ENCODE data around the gene ABHD2. TPM values are rescaled to one million over a fixed set of nuclear protein-coding genes. Genes with fewer than 3 reads are reported as not detected.

Gene ABHD2
- total and polyA plus RNA-seq, 9 of the 15 experiments (the other 6 are each of a cell fraction or from before 2014, with no cell fraction given): 16.9 to 99.8 (median 47.5) TPM

GRCh38 chr15:89175617-89176191, 87.4 kb downstream of the ABHD2 start:
- Histone ChIP-seq H2AFZ (ENCODE audit: low read depth, low read length) (no peak overlapping the region), H3K9ac (ENCODE audit: insufficient read depth in 1 of 2, low read depth in 2 of 2, low read length in 2 of 2) (no peak overlapping the region), H3K4me3 (no peak overlapping the region), H3K9me3 (replicated peaks; ENCODE audit: control insufficient read depth, insufficient read depth, low read depth, low read length) (no peaks in the 10 kb centered on the region), H3K27me3 (ENCODE audit: control insufficient read depth in 2 of 2, insufficient read depth in 2 of 2, low read length in 2 of 2) (no peaks in the 10 kb centered on the region), H4K20me1 (replicated peaks; ENCODE audit: control insufficient read depth, insufficient read depth, low read length) (no peaks in the 10 kb centered on the region), H3K79me2 (ENCODE audit: control insufficient read depth, insufficient read depth, low read length) (peaks cover 2% of the 10 kb centered on the region; the same call in 1 of the 3 replicates), H3K27ac (ENCODE audit: extremely low read depth, low read depth, low read length) (no peak overlapping the region), H3K9me1 (ENCODE audit: control insufficient read depth, insufficient read depth, low read length) (no peaks in the 10 kb centered on the region), H3K36me3 (ENCODE audit: control insufficient read depth, insufficient read depth, low read length) (peaks cover 80% of the 10 kb centered on the region), H3K4me1 (replicated peaks in 1 of 2; ENCODE audit: control insufficient read depth in 2 of 2, insufficient read depth in 2 of 2, low read length in 2 of 2) (no peaks in the 10 kb centered on the region), H3K4me2 (ENCODE audit: insufficient read depth, low read length) (no peak overlapping the region)
- intact Hi-C loops (cut with micrococcal nuclease): loop anchor here (5.0 kb wide), 2 partner anchors 143 to 278 kb away; partner anchors contain the start of gene HAPLN3
- no peak for ATAC-seq
- no TSS peak for BruUV-seq (replicated peaks)
- in situ Hi-C loops (cut with MboI): loop anchor here (5.0 to 10.0 kb wide), 2 partner anchors 118 to 291 kb away; no protein-coding TSS in a partner anchor
- ChIA-PET POLR2A (interaction anchor here (0.7 to 1.2 kb wide), 2 partner anchors 14 to 25 kb away, joined by 3 to 4 read pairs; no protein-coding TSS in a partner anchor), CTCF (ENCODE audit: low intra/inter-chr PET ratio) (no interaction called here)
- TF ChIP-seq, protein P1, sequence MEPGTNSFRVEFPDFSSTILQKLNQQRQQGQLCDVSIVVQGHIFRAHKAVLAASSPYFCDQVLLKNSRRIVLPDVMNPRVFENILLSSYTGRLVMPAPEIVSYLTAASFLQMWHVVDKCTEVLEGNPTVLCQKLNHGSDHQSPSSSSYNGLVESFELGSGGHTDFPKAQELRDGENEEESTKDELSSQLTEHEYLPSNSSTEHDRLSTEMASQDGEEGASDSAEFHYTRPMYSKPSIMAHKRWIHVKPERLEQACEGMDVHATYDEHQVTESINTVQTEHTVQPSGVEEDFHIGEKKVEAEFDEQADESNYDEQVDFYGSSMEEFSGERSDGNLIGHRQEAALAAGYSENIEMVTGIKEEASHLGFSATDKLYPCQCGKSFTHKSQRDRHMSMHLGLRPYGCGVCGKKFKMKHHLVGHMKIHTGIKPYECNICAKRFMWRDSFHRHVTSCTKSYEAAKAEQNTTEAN (CRISPR knock-in tag; IDR thresholded peaks at IDR 0.05): no peak
- TF ChIP-seq JUN (IDR thresholded peaks at IDR 0.05; ENCODE audit: borderline replicate concordance, low read depth, low read length) (no peak), JUN (CRISPR knock-in tag; IDR thresholded peaks at IDR 0.05; ENCODE audit: borderline replicate concordance) (no peak), NFIC (IDR thresholded peaks at IDR 0.05) (no peak), HMGN3 (IDR thresholded peaks at IDR 0.05; ENCODE audit: borderline replicate concordance, extremely low read depth, insufficient read length, low read depth, low read length) (no peak), SIRT6 (IDR thresholded peaks at IDR 0.05; ENCODE audit: low read depth, low read length) (no peak), RBM25 (IDR thresholded peaks at IDR 0.05; ENCODE audit: low read depth, low read length, severe bottlenecking) (no peak), ZFPM2 (CRISPR knock-in tag; IDR thresholded peaks at IDR 0.05) (no peak), POLR2G (IDR thresholded peaks at IDR 0.05; ENCODE audit: low read depth, low read length) (no peak), ZNF184 (CRISPR knock-in tag; IDR thresholded peaks at IDR 0.05) (no peak)
- TF ChIP-seq, protein P2, sequence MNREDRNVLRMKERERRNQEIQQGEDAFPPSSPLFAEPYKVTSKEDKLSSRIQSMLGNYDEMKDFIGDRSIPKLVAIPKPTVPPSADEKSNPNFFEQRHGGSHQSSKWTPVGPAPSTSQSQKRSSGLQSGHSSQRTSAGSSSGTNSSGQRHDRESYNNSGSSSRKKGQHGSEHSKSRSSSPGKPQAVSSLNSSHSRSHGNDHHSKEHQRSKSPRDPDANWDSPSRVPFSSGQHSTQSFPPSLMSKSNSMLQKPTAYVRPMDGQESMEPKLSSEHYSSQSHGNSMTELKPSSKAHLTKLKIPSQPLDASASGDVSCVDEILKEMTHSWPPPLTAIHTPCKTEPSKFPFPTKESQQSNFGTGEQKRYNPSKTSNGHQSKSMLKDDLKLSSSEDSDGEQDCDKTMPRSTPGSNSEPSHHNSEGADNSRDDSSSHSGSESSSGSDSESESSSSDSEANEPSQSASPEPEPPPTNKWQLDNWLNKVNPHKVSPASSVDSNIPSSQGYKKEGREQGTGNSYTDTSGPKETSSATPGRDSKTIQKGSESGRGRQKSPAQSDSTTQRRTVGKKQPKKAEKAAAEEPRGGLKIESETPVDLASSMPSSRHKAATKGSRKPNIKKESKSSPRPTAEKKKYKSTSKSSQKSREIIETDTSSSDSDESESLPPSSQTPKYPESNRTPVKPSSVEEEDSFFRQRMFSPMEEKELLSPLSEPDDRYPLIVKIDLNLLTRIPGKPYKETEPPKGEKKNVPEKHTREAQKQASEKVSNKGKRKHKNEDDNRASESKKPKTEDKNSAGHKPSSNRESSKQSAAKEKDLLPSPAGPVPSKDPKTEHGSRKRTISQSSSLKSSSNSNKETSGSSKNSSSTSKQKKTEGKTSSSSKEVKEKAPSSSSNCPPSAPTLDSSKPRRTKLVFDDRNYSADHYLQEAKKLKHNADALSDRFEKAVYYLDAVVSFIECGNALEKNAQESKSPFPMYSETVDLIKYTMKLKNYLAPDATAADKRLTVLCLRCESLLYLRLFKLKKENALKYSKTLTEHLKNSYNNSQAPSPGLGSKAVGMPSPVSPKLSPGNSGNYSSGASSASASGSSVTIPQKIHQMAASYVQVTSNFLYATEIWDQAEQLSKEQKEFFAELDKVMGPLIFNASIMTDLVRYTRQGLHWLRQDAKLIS (CRISPR knock-in tag; IDR thresholded peaks at IDR 0.05): no peak
- no peak for FAIRE-seq
- 69% methylated on average over 13 of the region's 13 CpGs for WGBS (ENCODE audit: insufficient coverage, low coverage, missing lambda C conversion rate)
- no peak for DNase-seq (ENCODE audit: extremely low read depth in 1 of 4, low spot score in 3 of 4)
